GM19238 (cell line): ENCODE results near the gene ADGRA1.
"Not testable (repeated sequence)": the region's sequence is repeated elsewhere in the genome, so short reads cannot be mapped to it uniquely, and the experiment has no call there.

Experiments
- DNase-seq: peaks from one replicate; pipeline ENCODE4 v3.0.0; 2011; ENCODE audit warnings: low spot score; ENCODE audit not compliant: insufficient read length

ADGRA1 gene

GRCh38 chr10:133162178-133162909, 74.6 kb downstream of the ADGRA1 start:
- no peak for DNase-seq

- DNase-seq: no peak
Observed at GRCh38 chr10:133162910-133163856, 75.5 kb downstream of the ADGRA1 start.

- DNase-seq: no peak
Observed at GRCh38 chr10:133163889-133164815, 76.4 kb downstream of the ADGRA1 start.

- no peak for DNase-seq
Observed at GRCh38 chr10:133164816-133165555, 77.3 kb downstream of the ADGRA1 start.

GRCh38 chr10:133165556-133166503, 78.1 kb downstream of the ADGRA1 start:
- DNase-seq: no peak

- no peak for DNase-seq
Observed at GRCh38 chr10:133166504-133166827, 78.7 kb downstream of the ADGRA1 start.

GRCh38 chr10:133166828-133167692, 79.3 kb downstream of the ADGRA1 start:
- DNase-seq: no peak

GRCh38 chr10:133167693-133168616, 80.2 kb downstream of the ADGRA1 start:
- DNase-seq: no peak

- DNase-seq: no peak
Observed at GRCh38 chr10:133168617-133169031, 80.9 kb downstream of the ADGRA1 start.

GRCh38 chr10:133169173-133169947, 81.6 kb downstream of the ADGRA1 start:
- DNase-seq: no peak

GRCh38 chr10:133170092-133170491, 82.4 kb downstream of the ADGRA1 start:
- no peak for DNase-seq

- DNase-seq: no peak
Observed at GRCh38 chr10:133173860-133174640, 86.3 kb downstream of the ADGRA1 start.

GRCh38 chr10:133174689-133175263, 87.1 kb downstream of the ADGRA1 start:
- DNase-seq: no peak

GRCh38 chr10:133175624-133176023, 87.9 kb downstream of the ADGRA1 start:
- not testable (repeated sequence) for DNase-seq

GRCh38 chr10:133176546-133176945, 88.8 kb downstream of the ADGRA1 start:
- DNase-seq: no peak
